GM03348 (cell line): ENCODE measurements around the gene VGLL3.
A peak's percentile ranks its signal among the peaks of the same experiment; 100 is the strongest.
"Not testable (repeated sequence)": the region's sequence is repeated elsewhere in the genome, so short reads cannot be mapped to it uniquely, and the experiment has no call there.

Source experiments
- DNase-seq: peaks from one replicate; pipeline ENCODE4 v3.0.0; 2012; ENCODE audit warnings: low spot score

VGLL3 gene

GRCh38 chr3:86989006-86989405, 1.9 kb downstream of the VGLL3 start:
- no peak for DNase-seq

GRCh38 chr3:86988235-86988634, 2.7 kb downstream of the VGLL3 start:
- DNase-seq = peak; percentile 19

GRCh38 chr3:86987421-86987715, 3.6 kb downstream of the VGLL3 start:
- DNase-seq = no peak

GRCh38 chr3:86986671-86987420, 4.1 kb downstream of the VGLL3 start:
- no peak for DNase-seq

GRCh38 chr3:86985181-86985826, 5.6 kb downstream of the VGLL3 start:
- no peak for DNase-seq

- peak; percentile 24 for DNase-seq
Measured at GRCh38 chr3:86984271-86984670, 6.7 kb downstream of the VGLL3 start.

- DNase-seq = peak; percentile 65
Measured at GRCh38 chr3:86982883-86983282, 8.1 kb downstream of the VGLL3 start.

- peak; percentile 51 for DNase-seq
Measured at GRCh38 chr3:86978111-86978551, 12.8 kb downstream of the VGLL3 start.

- no peak for DNase-seq
Measured at GRCh38 chr3:86976219-86976618, 14.7 kb downstream of the VGLL3 start.

GRCh38 chr3:86974177-86974576, 16.8 kb downstream of the VGLL3 start:
- DNase-seq = not testable (repeated sequence)

GRCh38 chr3:86973440-86973839, 17.5 kb downstream of the VGLL3 start:
- DNase-seq = peak; percentile 65

- DNase-seq = no peak
Measured at GRCh38 chr3:86969500-86970189, 21.3 kb downstream of the VGLL3 start.

- DNase-seq = no peak
Measured at GRCh38 chr3:86968244-86968932, 22.6 kb downstream of the VGLL3 start.

- DNase-seq = no peak
Measured at GRCh38 chr3:86967062-86967461, 23.9 kb downstream of the VGLL3 start.

GRCh38 chr3:86965166-86965565, 25.8 kb downstream of the VGLL3 start:
- no peak for DNase-seq

GRCh38 chr3:86963611-86964010, 27.3 kb downstream of the VGLL3 start:
- no peak for DNase-seq

GRCh38 chr3:86961297-86961696, 29.7 kb downstream of the VGLL3 start:
- DNase-seq = no peak

- no peak for DNase-seq
Measured at GRCh38 chr3:86960550-86960949, 30.4 kb downstream of the VGLL3 start.

GRCh38 chr3:86958534-86958933, 32.4 kb downstream of the VGLL3 start:
- peak; percentile 65 for DNase-seq

GRCh38 chr3:86954747-86955146, 36.2 kb downstream of the VGLL3 start:
- peak; percentile 27 for DNase-seq

- no peak for DNase-seq
Measured at GRCh38 chr3:86954226-86954625, 36.7 kb downstream of the VGLL3 start.

- DNase-seq = no peak
Measured at GRCh38 chr3:86951322-86951721, 39.6 kb downstream of the VGLL3 start.

GRCh38 chr3:86950717-86951116, 40.2 kb downstream of the VGLL3 start:
- DNase-seq = no peak
